HepG2 (cell line): ENCODE data around the gene PPA1. TPM values are rescaled to one million over a fixed set of nuclear protein-coding genes. Genes with fewer than 3 reads are reported as not detected.
A peak's percentile ranks its signal among the peaks of the same experiment; 100 is the strongest.

Experiments used
- ARID2 ChIP-seq: sonication (generic); formaldehyde crosslinking; IDR thresholded peaks from 2 replicates; pipeline ENCODE4 v1.8.1; 2022; ENCODE audit warnings: mild to moderate bottlenecking, missing genetic modification reagents, borderline replicate concordance
- FOXM1 ChIP-seq: sonication (generic); formaldehyde crosslinking; IDR thresholded peaks from 2 replicates; pipeline ENCODE4 v1.5.0; 2020; ENCODE audit warnings: missing genetic modification reagents
- HMGXB4 ChIP-seq, 2 experiments: sonication (generic) in 1 of 2; formaldehyde crosslinking in 1 of 2; IDR thresholded peaks; 2 replicates each; pipeline versions ENCODE4 v1.4.0 to v1.6.1; 2018 to 2020; ENCODE audit warnings: missing genetic modification reagents in 2 of 2, borderline replicate concordance in 1 of 2, low read depth in 1 of 2, mild to moderate bottlenecking in 1 of 2, missing biosample characterization in 1 of 2
- JUN ChIP-seq: sonication (generic); formaldehyde crosslinking; IDR thresholded peaks from 2 replicates; pipeline ENCODE4 v1.4.0; 2020; ENCODE audit warnings: mild to moderate bottlenecking, missing genetic modification reagents
- MLLT10 ChIP-seq: sonication (generic); formaldehyde crosslinking; IDR thresholded peaks from 2 replicates; pipeline ENCODE4 v1.4.0; 2020; ENCODE audit warnings: missing genetic modification reagents
- MXI1 ChIP-seq: IDR thresholded peaks from 3 replicates; pipeline ENCODE4 v1.6.1; 2012; ENCODE audit warnings: low read depth, low read length, inconsistent platforms, borderline replicate concordance
- MYPOP ChIP-seq: sonication (generic); formaldehyde crosslinking; IDR thresholded peaks from 2 replicates; pipeline ENCODE4 v1.8.1; 2023; ENCODE audit warnings: mild to moderate bottlenecking, moderate library complexity, missing genetic modification reagents
- NFIB ChIP-seq: sonication (generic); formaldehyde crosslinking; IDR thresholded peaks from 2 replicates; pipeline ENCODE4 v1.9.0; 2021; ENCODE audit warnings: missing genetic modification reagents, mild to moderate bottlenecking, borderline replicate concordance
- NONO ChIP-seq, 2 experiments: fragments of 450-650 bp in 1 of 2; sonication (generic) in 1 of 2; formaldehyde crosslinking in 1 of 2; IDR thresholded peaks in 1 of 2; conservative IDR thresholded peaks in 1 of 2; 2 replicates each; pipeline versions ENCODE4 v1.6.1 to v1.8.0; 2017 to 2022; ENCODE audit warnings: mild to moderate bottlenecking in 1 of 2, missing genetic modification reagents in 1 of 2, moderate library complexity in 1 of 2
- SETDB1 ChIP-seq: sonication (generic); formaldehyde crosslinking; IDR thresholded peaks from 2 replicates; pipeline ENCODE4 v1.5.1; 2020; ENCODE audit warnings: missing genetic modification reagents, mild to moderate bottlenecking, borderline replicate concordance
- TFE3 ChIP-seq: IDR thresholded peaks from 2 replicates; pipeline ENCODE4 v1.6.1; 2016
- YY1 ChIP-seq: IDR thresholded peaks from 2 replicates; pipeline ENCODE4 v1.6.1; 2011; ENCODE audit warnings: low read length, low read depth, moderate library complexity, mild to moderate bottlenecking; ENCODE audit not compliant: insufficient read depth, insufficient replicate concordance
- ZNF678 ChIP-seq: sonication (generic); formaldehyde crosslinking; IDR thresholded peaks from 2 replicates; pipeline ENCODE4 v1.4.0; 2020; ENCODE audit warnings: mild to moderate bottlenecking, missing genetic modification reagents
- ZNF710 ChIP-seq: sonication (generic); formaldehyde crosslinking; IDR thresholded peaks from 2 replicates; pipeline ENCODE4 v1.5.0; 2020; ENCODE audit warnings: mild to moderate bottlenecking, missing genetic modification reagents, borderline replicate concordance
- polyA plus RNA-seq, 8 experiments: library from polyadenylated mRNA; depleted of rRNA in 3 of 8; stranded (reverse) in 7 of 8; unstranded in 1 of 8; fragments of >200 nt; fragmentation: Illumina TruSeq in 4 of 8; extraction: Trizol in 4 of 8; gene quantifications; 2 replicates each; pipeline versions ENCODE4 v1.2.1 to v1.2.3, GENCODE V29; 2011 to 2016; ENCODE audit warnings: low read depth in 4 of 8, missing spikeins in 1 of 8, mixed read lengths in 1 of 8; ENCODE audit not compliant: insufficient read depth in 1 of 8
- total RNA-seq, 5 experiments: library from RNA; depleted of rRNA; stranded (reverse); fragments of >200 nt; fragmentation: Illumina TruSeq; extraction: Trizol; gene quantifications; 2 replicates each; pipeline ENCODE4 v1.2.3, GENCODE V29; 2016; ENCODE audit warnings: low read depth in 1 of 5
- TF ChIP-seq, protein P1 (sequence below): sonication (generic); formaldehyde crosslinking; IDR thresholded peaks from 2 replicates; pipeline ENCODE4 v1.4.0; 2020; ENCODE audit warnings: missing genetic modification reagents

The PPA1 gene
- total and polyA plus RNA-seq, 2 of the 13 experiments (the other 11 are each of a cell fraction or from before 2014, with no cell fraction given), result 136 to 250 TPM

- TF ChIP-seq, protein P1, sequence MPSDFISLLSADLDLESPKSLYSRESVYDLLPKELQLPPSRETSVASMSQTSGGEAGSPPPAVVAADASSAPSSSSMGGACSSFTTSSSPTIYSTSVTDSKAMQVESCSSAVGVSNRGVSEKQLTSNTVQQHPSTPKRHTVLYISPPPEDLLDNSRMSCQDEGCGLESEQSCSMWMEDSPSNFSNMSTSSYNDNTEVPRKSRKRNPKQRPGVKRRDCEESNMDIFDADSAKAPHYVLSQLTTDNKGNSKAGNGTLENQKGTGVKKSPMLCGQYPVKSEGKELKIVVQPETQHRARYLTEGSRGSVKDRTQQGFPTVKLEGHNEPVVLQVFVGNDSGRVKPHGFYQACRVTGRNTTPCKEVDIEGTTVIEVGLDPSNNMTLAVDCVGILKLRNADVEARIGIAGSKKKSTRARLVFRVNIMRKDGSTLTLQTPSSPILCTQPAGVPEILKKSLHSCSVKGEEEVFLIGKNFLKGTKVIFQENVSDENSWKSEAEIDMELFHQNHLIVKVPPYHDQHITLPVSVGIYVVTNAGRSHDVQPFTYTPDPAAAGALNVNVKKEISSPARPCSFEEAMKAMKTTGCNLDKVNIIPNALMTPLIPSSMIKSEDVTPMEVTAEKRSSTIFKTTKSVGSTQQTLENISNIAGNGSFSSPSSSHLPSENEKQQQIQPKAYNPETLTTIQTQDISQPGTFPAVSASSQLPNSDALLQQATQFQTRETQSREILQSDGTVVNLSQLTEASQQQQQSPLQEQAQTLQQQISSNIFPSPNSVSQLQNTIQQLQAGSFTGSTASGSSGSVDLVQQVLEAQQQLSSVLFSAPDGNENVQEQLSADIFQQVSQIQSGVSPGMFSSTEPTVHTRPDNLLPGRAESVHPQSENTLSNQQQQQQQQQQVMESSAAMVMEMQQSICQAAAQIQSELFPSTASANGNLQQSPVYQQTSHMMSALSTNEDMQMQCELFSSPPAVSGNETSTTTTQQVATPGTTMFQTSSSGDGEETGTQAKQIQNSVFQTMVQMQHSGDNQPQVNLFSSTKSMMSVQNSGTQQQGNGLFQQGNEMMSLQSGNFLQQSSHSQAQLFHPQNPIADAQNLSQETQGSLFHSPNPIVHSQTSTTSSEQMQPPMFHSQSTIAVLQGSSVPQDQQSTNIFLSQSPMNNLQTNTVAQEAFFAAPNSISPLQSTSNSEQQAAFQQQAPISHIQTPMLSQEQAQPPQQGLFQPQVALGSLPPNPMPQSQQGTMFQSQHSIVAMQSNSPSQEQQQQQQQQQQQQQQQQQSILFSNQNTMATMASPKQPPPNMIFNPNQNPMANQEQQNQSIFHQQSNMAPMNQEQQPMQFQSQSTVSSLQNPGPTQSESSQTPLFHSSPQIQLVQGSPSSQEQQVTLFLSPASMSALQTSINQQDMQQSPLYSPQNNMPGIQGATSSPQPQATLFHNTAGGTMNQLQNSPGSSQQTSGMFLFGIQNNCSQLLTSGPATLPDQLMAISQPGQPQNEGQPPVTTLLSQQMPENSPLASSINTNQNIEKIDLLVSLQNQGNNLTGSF (CRISPR knock-in tag), result peak; percentile 39
- peak; percentile 86 for TF ChIP-seq YY1
- TF ChIP-seq HMGXB4 (CRISPR knock-in tag; IDR thresholded peaks at IDR 0.05; ENCODE audit: borderline replicate concordance in 1 of 2, low read depth in 1 of 2), result peak; percentile 17 to 67; a peak in 2 of 4 replicates
- TF ChIP-seq JUN, result peak; percentile 68; the same call in 1 of the 2 replicates
- no peak for TF ChIP-seq FOXM1 (CRISPR knock-in tag)
- TF ChIP-seq MYPOP (CRISPR knock-in tag), result peak; percentile 71
- TF ChIP-seq TFE3, result peak; percentile 72
- TF ChIP-seq NFIB (CRISPR knock-in tag), result no peak
- TF ChIP-seq MXI1, result peak; percentile 98; the same call in 2 of the 3 replicates
- TF ChIP-seq NONO (IDR thresholded peaks at IDR 0.05), result no peak
- TF ChIP-seq NONO (CRISPR knock-in tag; conservative IDR thresholded peaks at IDR 0.05), result peak; percentile 70
- peak; percentile 65; the same call in 1 of the 2 replicates for TF ChIP-seq ZNF678 (CRISPR knock-in tag)
- no peak for TF ChIP-seq MLLT10 (CRISPR knock-in tag)
- no peak for TF ChIP-seq SETDB1
- no peak for TF ChIP-seq ZNF710 (CRISPR knock-in tag)
- no peak for TF ChIP-seq ARID2 (CRISPR knock-in tag)
Observed at GRCh38 chr10:70233109-70233938, at the start of gene PPA1 (continued).
